ENCODE data around the gene ZNF281.
A peak's percentile ranks its signal among the peaks of the same experiment; 100 is the strongest.
"Not testable (repeated sequence)": the region's sequence is repeated elsewhere in the genome, so short reads cannot be mapped to it uniquely, and the experiment has no call there.

ZNF281 gene

GRCh38 chr1:200414657-200415056, 4.8 kb upstream of the ZNF281 start:
- H3K27ac Mint-ChIP-seq = no peak overlapping the region
- peaks cover 23% of the 10 kb centered on the region for H3K4me1 Mint-ChIP-seq (ENCODE audit: low read depth)
- no peak overlapping the region for H3K4me3 Mint-ChIP-seq
- H3K36me3 Mint-ChIP-seq (ENCODE audit: low read depth) = no peaks in the 10 kb centered on the region
- H3K9me3 Mint-ChIP-seq = no peaks in the 10 kb centered on the region
- H3K27me3 Mint-ChIP-seq = peaks cover 7% of the 10 kb centered on the region

DNA sequence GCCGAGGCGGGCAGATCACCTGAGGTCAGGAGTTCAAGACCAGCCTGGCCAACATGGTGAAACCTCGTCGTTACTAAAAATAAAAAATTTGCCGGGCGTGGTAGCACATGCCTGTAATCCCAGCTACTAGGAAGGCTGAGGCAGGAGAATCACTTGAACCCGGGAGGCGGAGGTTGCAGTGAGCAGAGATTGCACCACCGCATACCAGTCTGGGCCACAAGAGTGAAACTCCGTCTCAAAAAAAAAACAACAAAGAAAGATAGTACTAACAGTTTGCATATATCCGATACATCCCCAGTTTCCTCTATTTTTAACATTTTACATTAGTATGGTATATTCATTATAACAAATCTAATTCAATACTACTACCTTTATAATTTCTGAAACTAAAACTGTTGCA, 3.9 kb upstream of the ZNF281 start:
- peaks cover 28% of the 10 kb centered on the region for H3K4me1 Mint-ChIP-seq (ENCODE audit: low read depth)
- H3K4me3 Mint-ChIP-seq; H3K36me3 Mint-ChIP-seq (ENCODE audit: low read depth); H3K9me3 Mint-ChIP-seq; H3K27ac Mint-ChIP-seq; H3K27me3 Mint-ChIP-seq: not testable (repeated sequence)

DNA sequence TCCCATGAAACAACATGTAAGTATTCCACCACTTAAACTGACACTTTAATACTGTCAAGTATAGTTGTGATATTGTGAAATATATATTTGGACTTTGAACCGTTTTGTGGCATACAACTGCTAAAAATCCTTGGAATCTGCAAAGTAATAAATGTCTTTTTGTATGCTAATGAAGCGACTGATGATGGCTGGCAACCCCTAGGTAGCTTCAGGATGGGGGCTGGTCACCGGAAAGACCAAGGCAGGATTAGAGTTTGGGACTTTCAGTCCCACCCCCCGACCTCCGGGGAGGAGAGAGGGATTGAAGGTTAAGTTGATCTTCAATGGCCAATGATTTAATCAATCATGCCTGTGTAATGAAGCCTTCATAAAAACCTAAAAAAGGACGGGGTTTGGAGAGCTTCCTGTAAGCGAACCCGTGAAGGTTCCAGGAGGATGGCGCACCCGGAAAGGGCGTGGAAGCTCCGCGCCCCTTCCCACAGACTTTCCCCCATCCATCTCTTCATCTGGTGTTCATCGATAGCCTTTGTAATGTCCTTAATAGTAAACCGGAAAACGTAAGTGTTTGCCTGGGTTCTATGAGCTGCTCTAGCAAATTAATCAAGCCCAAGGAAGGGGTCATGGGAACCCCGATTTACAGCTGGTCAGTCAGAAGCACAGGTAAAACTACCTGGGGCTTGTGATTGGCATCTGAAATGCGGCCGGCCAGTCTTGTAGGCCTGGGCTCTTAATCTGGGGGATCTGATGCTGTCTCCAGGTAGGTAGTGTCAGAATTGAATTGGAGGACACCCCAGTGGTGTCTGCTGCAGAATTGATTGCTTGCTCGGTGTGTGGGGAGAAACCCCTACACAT, 1.8 kb upstream of the ZNF281 start:
- no peak overlapping the region for H3K4me3 Mint-ChIP-seq
- H3K27ac Mint-ChIP-seq = no peak overlapping the region
- H3K27me3 Mint-ChIP-seq = peaks cover 3% of the 10 kb centered on the region
- peaks cover 49% of the 10 kb centered on the region for H3K4me1 Mint-ChIP-seq (ENCODE audit: low read depth)
- H3K36me3 Mint-ChIP-seq (ENCODE audit: low read depth) = peaks cover 24% of the 10 kb centered on the region
- no peaks in the 10 kb centered on the region for H3K9me3 Mint-ChIP-seq

GRCh38 chr1:200410566-200410878, 686 bp upstream of the ZNF281 start:
- no peaks in the 10 kb centered on the region for H3K27me3 Mint-ChIP-seq
- H3K4me3 Mint-ChIP-seq = peak overlapping the region; percentile 96
- H3K36me3 Mint-ChIP-seq (ENCODE audit: low read depth) = peaks cover 36% of the 10 kb centered on the region
- peak overlapping the region; percentile 97 for H3K27ac Mint-ChIP-seq
- peaks cover 53% of the 10 kb centered on the region for H3K4me1 Mint-ChIP-seq (ENCODE audit: low read depth)
- H3K9me3 Mint-ChIP-seq = no peaks in the 10 kb centered on the region

- H3K4me1 Mint-ChIP-seq (ENCODE audit: low read depth) = peaks cover 60% of the 10 kb centered on the region
- peak overlapping the region; percentile 96 for H3K4me3 Mint-ChIP-seq
- H3K9me3 Mint-ChIP-seq = no peaks in the 10 kb centered on the region
- peaks cover 46% of the 10 kb centered on the region for H3K36me3 Mint-ChIP-seq (ENCODE audit: low read depth)
- H3K27ac Mint-ChIP-seq = peak overlapping the region; percentile 97
- H3K27me3 Mint-ChIP-seq = no peaks in the 10 kb centered on the region
Observed at GRCh38 chr1:200409203-200409760, 554 bp downstream of the ZNF281 start.

DNA sequence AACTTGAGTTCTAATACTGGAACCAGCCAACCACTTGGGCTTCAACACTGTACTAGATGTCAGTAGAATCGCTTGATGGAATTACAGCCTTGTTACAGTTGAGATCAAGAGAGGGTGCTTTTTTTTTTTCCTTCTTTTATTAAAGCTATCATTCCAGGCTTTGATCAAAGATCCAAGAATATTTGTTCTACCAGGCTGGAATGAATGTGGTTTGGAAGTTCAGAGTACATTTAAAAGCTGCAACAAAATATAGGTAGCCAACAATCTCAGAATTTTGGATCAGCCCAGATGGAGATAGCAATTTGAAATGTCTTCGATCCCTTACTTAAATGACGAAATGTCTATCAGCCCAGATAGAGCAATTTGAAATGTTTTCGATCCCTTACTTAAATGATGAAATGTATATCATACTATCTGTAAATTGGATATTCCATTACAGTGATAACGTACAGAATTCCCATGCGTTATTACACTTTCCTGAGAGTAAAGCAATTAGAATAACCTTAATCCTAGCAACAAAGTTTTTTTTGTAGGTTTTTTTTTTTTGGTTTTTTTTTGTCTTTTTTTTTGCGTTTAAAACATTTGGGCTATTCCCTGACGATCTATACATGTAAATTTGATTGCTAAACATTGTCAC, 3.6 kb downstream of the ZNF281 start:
- H3K36me3 Mint-ChIP-seq (ENCODE audit: low read depth) = peaks cover 74% of the 10 kb centered on the region

GRCh38 chr1:200405264-200405663, 4.6 kb downstream of the ZNF281 start:
- Mint-ChIP-seq H3K4me3 (peak overlapping the region; percentile 62), H3K27ac (no peak overlapping the region), H3K9me3 (no peaks in the 10 kb centered on the region), H3K27me3 (no peaks in the 10 kb centered on the region), H3K4me1 (ENCODE audit: low read depth) (peaks cover 76% of the 10 kb centered on the region), H3K36me3 (ENCODE audit: low read depth) (peaks cover 81% of the 10 kb centered on the region)

More for the DNA sequence above, 3.6 kb downstream of the ZNF281 start:
- H3K4me1 Mint-ChIP-seq (ENCODE audit: low read depth) = peaks cover 79% of the 10 kb centered on the region
- no peaks in the 10 kb centered on the region for H3K9me3 Mint-ChIP-seq
- H3K27me3 Mint-ChIP-seq = no peaks in the 10 kb centered on the region
- peak overlapping the region; percentile 62 for H3K4me3 Mint-ChIP-seq
- H3K27ac Mint-ChIP-seq = no peak overlapping the region

- Mint-ChIP-seq H3K4me1 (ENCODE audit: low read depth) (peaks cover 51% of the 10 kb centered on the region), H3K9me3 (no peaks in the 10 kb centered on the region), H3K4me3 (no peak overlapping the region), H3K36me3 (ENCODE audit: low read depth) (peaks cover 67% of the 10 kb centered on the region), H3K27me3 (no peaks in the 10 kb centered on the region), H3K27ac (no peak overlapping the region)
Observed at GRCh38 chr1:200401708-200402107, 8.1 kb downstream of the ZNF281 start.

GRCh38 chr1:200401263-200401662, 8.6 kb downstream of the ZNF281 start:
- Mint-ChIP-seq H3K9me3 (no peaks in the 10 kb centered on the region), H3K4me3 (no peak overlapping the region), H3K36me3 (ENCODE audit: low read depth) (peaks cover 62% of the 10 kb centered on the region), H3K4me1 (ENCODE audit: low read depth) (peaks cover 46% of the 10 kb centered on the region), H3K27ac (no peak overlapping the region), H3K27me3 (no peaks in the 10 kb centered on the region)

DNA sequence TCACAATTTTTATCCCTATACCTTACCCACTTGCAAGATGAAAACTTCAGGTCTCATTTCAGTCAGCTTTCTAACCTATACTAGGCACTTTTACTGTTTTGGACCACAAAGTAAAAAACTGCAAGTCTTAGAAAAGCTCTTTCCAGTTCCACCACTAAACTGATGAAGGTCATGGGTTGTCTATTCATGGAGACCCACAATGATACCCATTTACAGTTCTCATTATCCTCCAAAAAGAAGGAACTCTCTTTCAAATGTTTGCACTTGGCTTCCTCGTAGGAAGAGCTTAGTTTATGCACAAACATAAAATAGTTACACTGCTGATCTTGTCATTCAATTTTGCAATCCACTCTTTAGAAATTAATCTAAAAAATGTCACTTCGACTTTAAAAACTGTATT, 9.3 kb downstream of the ZNF281 start:
- Mint-ChIP-seq H3K9me3 (no peaks in the 10 kb centered on the region), H3K36me3 (ENCODE audit: low read depth) (peaks cover 55% of the 10 kb centered on the region), H3K27ac (no peak overlapping the region), H3K4me1 (ENCODE audit: low read depth) (peaks cover 39% of the 10 kb centered on the region), H3K27me3 (no peaks in the 10 kb centered on the region), H3K4me3 (no peak overlapping the region)

GRCh38 chr1:200399860-200400259, 10.0 kb downstream of the ZNF281 start:
- Mint-ChIP-seq H3K4me1 (ENCODE audit: low read depth) (peaks cover 32% of the 10 kb centered on the region), H3K9me3 (no peaks in the 10 kb centered on the region), H3K36me3 (ENCODE audit: low read depth) (peaks cover 48% of the 10 kb centered on the region), H3K4me3 (no peak overlapping the region), H3K27ac (no peak overlapping the region), H3K27me3 (no peaks in the 10 kb centered on the region)

- H3K4me3 Mint-ChIP-seq = no peak overlapping the region
- H3K27ac Mint-ChIP-seq = no peak overlapping the region
- peaks cover 35% of the 10 kb centered on the region for H3K36me3 Mint-ChIP-seq (ENCODE audit: low read depth)
- H3K27me3 Mint-ChIP-seq = no peaks in the 10 kb centered on the region
- H3K4me1 Mint-ChIP-seq (ENCODE audit: low read depth) = peaks cover 23% of the 10 kb centered on the region
- no peaks in the 10 kb centered on the region for H3K9me3 Mint-ChIP-seq
Observed at GRCh38 chr1:200398373-200398772, 11.5 kb downstream of the ZNF281 start.

DNA sequence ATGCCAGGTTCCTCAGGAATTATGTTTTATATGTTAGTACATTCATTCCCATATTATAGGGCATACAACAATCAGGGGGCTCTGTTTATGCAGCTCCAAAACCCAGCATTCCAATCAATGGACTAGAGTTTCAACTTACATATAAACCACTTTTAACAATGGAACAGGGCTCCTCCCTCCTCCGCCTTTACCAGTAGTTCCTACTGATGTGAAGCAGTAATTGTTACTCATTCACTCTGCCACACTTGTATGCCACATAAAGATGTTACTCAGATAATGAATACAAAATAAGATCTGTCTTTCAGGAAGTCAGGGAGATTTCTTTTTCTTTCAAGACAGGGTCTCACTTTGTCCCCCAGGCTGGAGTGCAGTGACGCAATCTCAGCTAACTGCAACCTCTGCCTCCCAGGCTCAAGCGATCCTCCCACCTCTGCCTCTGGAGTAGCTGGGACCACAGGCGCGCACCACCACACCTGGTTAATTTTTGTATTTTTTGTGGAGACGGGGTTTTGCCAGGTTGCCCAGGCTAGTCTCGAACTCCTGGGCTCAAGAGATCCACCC, 17.1 kb downstream of the ZNF281 start:
- no peaks in the 10 kb centered on the region for H3K27me3 Mint-ChIP-seq
- H3K9me3 Mint-ChIP-seq = no peaks in the 10 kb centered on the region
- no peak overlapping the region for H3K27ac Mint-ChIP-seq
- no peaks in the 10 kb centered on the region for H3K4me1 Mint-ChIP-seq (ENCODE audit: low read depth)
- H3K36me3 Mint-ChIP-seq (ENCODE audit: low read depth) = peaks cover 5% of the 10 kb centered on the region
- no peak overlapping the region for H3K4me3 Mint-ChIP-seq

DNA sequence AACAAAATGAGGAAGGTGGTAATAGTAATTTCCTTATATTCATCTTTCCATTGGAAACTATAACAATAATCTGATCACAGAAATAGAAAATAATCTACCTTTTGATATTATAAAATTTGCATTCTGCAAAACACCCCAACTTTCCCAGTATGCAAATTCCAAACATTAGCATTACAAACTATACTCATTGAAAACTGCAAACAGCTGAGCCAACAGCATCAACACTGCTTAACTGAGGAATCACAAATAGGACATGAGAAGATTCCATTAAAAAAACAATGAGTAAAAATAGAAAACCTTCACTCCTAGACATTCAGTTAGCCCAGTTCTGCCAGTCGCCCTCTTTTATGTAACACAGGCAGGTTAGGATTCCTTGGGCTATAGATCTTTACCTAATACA, 18.1 kb downstream of the ZNF281 start:
- no peak overlapping the region for H3K4me3 Mint-ChIP-seq

GRCh38 chr1:200388791-200389190, 21.0 kb downstream of the ZNF281 start:
- Mint-ChIP-seq H3K9me3 (no peaks in the 10 kb centered on the region), H3K36me3 (ENCODE audit: low read depth) (no peaks in the 10 kb centered on the region), H3K27ac (no peak overlapping the region), H3K27me3 (no peaks in the 10 kb centered on the region), H3K4me3 (no peak overlapping the region), H3K4me1 (ENCODE audit: low read depth) (no peaks in the 10 kb centered on the region)

More for the DNA sequence above, 18.1 kb downstream of the ZNF281 start:
- no peaks in the 10 kb centered on the region for H3K27me3 Mint-ChIP-seq
- no peak overlapping the region for H3K27ac Mint-ChIP-seq
- H3K9me3 Mint-ChIP-seq = no peaks in the 10 kb centered on the region
- no peaks in the 10 kb centered on the region for H3K4me1 Mint-ChIP-seq (ENCODE audit: low read depth)
- peaks cover under 1% of the 10 kb centered on the region for H3K36me3 Mint-ChIP-seq (ENCODE audit: low read depth)

Data from stimulated activated naive CD8-positive, alpha-beta T cell treated with anti-CD3 and anti-CD28 coated beads, Interleukin-15, Interleukin-2, amounts not matched to agents 100 ng/mL and 50 ng/mL, for 24 hours (primary cell).